H7 (cell line): ENCODE data around the gene CAPN1. TPM values are rescaled to one million over a fixed set of nuclear protein-coding genes. Genes with fewer than 3 reads are reported as not detected.
A peak's percentile ranks its signal among the peaks of the same experiment; 100 is the strongest.

Experiments
- DNase-seq: peaks from one replicate; pipeline ENCODE4 v3.0.0; 2012
- H3K27me3 ChIP-seq: 2 replicates; pipeline ENCODE4 v1.6.0; 2011; ENCODE audit warnings: mild to moderate bottlenecking, low read length; ENCODE audit not compliant: control insufficient read depth, insufficient read depth
- H3K36me3 ChIP-seq: replicated peaks from 2 replicates; pipeline ENCODE4 v1.5.1; 2011; ENCODE audit warnings: low read length; ENCODE audit not compliant: control insufficient read depth, insufficient read depth
- H3K4me3 ChIP-seq: 2 replicates; pipeline ENCODE4 v1.5.1; 2011; ENCODE audit warnings: low read depth, mild to moderate bottlenecking, control low read depth, low read length, moderate library complexity; ENCODE audit not compliant: insufficient read depth
- total RNA-seq: library from RNA; depleted of rRNA; stranded (reverse); fragments of >200 nt; shearing (Covaris generic); gene quantifications from 2 replicates; pipeline ENCODE4 v1.2.3, GENCODE V29; 2014

CAPN1 gene
- total RNA-seq, 1 experiment from 2014 or later, result 165 TPM

- Histone ChIP-seq H3K4me3 (no peak overlapping the region), H3K27me3 (no peaks in the 10 kb centered on the region), H3K36me3 (peaks cover 15% of the 10 kb centered on the region)
- DNase-seq, result peak; percentile 89
These were observed 31.8 kb downstream of the CAPN1 start for GRCh38 chr11:65213322-65214211.

- H3K36me3 ChIP-seq, result peaks cover 10% of the 10 kb centered on the region
- DNase-seq, result no peak
These were observed 32.6 kb downstream of the CAPN1 start for GRCh38 chr11:65214212-65214845.

DNA sequence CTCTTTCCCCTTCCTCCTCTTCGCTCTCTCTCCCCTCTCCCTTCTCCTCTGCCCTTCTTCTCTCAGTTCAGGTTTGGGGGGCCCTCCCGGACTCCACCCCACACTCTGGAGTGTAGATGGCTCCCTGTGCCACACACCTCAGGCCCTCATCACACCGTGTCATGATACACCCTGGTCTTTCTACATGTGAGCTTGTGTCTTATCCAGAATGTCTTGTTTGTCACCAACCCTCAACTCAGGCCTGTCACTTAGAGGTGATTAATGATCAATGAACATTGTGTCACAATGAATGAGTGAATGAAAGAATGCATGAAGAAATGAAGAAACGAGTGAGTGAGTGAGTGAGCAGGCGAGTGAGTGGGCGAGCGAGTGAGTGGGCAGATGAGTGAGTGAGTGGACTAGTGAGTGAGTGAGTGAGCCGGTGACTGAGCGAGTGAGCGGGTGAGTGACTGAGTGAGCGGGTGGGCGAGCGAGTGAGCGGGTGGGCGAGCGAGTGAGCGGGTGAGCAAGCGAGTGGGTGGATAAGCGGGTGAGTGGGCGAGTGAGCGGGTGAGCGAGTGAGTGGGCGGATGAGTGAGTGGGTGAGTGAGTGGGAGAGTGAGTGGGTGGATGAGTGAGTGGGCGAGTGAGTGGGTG lies 33.8 kb downstream of the CAPN1 start:
- no peaks in the 10 kb centered on the region for H3K27me3 ChIP-seq
- no peak for DNase-seq
- peaks cover 2% of the 10 kb centered on the region for H3K36me3 ChIP-seq
- no peak overlapping the region for H3K4me3 ChIP-seq

More at GRCh38 chr11:65214212-65214845, 32.6 kb downstream of the CAPN1 start:
- Histone ChIP-seq H3K27me3 (no peaks in the 10 kb centered on the region), H3K4me3 (no peak overlapping the region)

DNA sequence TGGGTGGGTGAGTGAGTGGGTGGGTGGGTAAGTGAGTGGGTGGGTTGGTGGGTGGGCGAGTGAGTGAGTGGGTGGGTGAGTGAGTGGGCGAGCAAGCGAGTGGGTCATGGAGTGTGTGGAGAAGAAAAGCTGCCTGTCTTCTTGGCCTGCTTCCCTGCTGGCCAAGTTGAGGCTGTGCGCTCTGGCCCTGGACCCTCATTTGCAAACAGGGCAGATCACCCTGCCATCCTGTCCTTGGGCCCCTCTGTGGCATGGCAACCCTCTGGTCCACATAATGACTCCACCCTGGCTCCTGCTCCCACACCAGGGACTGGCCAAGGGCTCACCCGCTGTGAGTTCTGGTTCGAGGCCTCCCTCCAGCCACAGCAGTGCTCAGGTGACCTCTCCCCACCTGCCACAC lies 35.1 kb downstream of the CAPN1 start:
- H3K4me3 ChIP-seq, result no peak overlapping the region
- H3K36me3 ChIP-seq, result no peaks in the 10 kb centered on the region; the same call in 1 of the 2 replicates
- no peak for DNase-seq
- H3K27me3 ChIP-seq, result no peaks in the 10 kb centered on the region

DNA sequence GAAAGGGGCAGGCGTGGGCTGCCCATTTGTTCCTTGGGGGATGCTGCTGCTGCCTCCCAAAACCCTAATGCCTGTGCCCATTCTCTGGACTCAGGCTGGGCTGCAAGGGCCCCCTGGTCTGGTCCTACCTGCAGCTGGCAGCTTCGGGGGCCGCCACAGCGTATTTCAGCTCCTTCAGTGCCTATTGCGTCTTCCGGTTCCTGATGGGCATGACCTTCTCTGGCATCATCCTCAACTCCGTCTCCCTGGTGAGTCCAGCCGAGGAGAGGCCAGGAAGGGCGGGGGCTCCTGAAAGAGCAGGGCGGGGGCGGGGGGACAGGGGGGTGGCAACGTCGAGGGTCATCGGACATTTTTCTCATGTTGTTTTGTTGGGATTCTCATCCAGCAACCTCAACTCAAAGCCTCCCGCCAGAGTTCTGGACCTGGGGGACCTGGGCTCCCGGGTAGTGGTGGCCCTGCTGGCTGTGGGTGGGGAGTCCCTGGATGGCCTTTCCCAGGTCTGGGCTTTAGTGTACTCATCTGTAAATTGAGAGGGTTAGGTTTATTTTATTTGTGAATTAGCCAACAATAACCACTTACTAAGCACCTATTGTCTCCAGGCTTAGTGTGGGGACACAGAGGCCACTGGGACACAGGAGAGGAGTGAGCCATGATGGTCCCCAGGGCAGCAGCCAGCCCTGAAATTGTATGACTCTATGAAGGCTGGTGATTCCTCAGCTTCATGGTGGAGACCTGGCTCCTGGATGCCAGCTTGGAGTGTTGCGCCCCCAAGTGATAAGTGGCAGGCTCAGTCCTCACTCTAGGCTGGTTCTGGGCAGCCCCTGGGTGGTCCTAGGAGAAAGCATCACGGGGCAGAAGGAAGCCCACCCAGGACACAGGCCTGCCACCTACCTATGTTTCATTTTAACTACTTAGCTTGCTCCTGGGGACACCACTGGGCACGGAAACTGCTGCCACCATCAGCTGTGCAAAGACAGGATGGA lies 36.0 kb downstream of the CAPN1 start:
- H3K4me3 ChIP-seq, result no peak overlapping the region
- H3K36me3 ChIP-seq, result no peaks in the 10 kb centered on the region; the same call in 1 of the 2 replicates
- DNase-seq, result no peak
- no peaks in the 10 kb centered on the region for H3K27me3 ChIP-seq

DNA sequence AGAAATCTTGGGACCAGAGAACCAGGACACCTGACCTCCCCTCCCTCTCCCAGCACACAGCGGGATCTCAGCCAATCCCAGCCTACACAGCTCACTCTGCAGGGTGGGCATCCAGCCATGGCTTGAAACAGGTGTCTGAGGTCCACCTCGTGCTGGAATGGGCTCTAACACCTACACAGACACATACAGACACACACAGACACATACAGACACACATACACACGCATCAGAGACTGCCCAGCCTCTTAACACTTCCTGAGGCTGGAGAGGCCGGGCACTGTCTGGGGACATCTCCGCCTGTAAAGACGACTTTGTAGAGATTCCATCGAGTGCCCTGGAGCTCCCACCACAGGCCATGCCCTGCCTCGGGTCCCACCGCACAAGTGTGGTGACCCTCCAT lies 36.7 kb downstream of the CAPN1 start:
- peaks cover 1% of the 10 kb centered on the region; the same call in 1 of the 2 replicates for H3K36me3 ChIP-seq
- no peaks in the 10 kb centered on the region for H3K27me3 ChIP-seq
- no peak overlapping the region for H3K4me3 ChIP-seq
- no peak for DNase-seq

DNA sequence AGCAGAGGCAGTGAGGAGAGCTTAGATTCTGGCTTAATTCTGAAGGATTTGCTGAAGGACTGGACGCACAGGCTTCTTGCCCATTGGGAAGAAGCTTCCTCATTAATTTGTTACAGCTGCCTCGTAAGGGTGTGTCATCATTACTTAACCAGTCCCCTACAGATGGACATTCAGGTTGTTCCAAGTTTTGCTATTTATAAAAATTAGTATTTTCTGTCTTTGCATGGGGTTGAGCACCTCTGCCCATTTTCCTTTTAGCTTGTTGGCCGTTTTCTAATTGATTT lies 38.1 kb downstream of the CAPN1 start:
- H3K27me3 ChIP-seq, result no peaks in the 10 kb centered on the region
- peaks cover 1% of the 10 kb centered on the region; the same call in 1 of the 2 replicates for H3K36me3 ChIP-seq
- no peak overlapping the region for H3K4me3 ChIP-seq
- no peak for DNase-seq

GRCh38 chr11:65221026-65221425 lies 39.3 kb downstream of the CAPN1 start:
- Histone ChIP-seq H3K36me3 (peaks cover 1% of the 10 kb centered on the region; the same call in 1 of the 2 replicates), H3K27me3 (no peaks in the 10 kb centered on the region), H3K4me3 (no peak overlapping the region)
- DNase-seq, result no peak

DNA sequence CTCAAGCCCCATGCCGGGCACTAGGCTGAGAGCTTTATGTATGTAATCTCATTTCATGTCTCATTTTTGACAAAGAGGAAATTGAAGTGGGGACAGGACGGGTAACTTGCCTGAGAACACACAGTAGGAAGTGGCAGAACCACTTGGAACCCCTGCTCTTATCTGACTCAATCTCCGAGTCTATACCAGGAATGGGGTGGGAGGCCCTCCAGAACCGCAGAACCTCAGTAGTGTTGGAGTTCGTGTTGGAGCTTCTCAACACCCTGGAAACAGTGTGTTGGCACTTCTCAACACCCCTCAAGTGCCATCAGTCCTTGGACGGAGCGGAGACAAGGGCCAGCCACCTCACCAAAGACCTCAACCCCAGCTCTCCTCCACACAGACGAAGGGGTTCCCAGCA lies 41.3 kb downstream of the CAPN1 start:
- H3K36me3 ChIP-seq, result peaks cover 1% of the 10 kb centered on the region; the same call in 1 of the 2 replicates
- no peak overlapping the region for H3K4me3 ChIP-seq
- DNase-seq, result no peak
- no peaks in the 10 kb centered on the region; the same call in 1 of the 2 replicates for H3K27me3 ChIP-seq

DNA sequence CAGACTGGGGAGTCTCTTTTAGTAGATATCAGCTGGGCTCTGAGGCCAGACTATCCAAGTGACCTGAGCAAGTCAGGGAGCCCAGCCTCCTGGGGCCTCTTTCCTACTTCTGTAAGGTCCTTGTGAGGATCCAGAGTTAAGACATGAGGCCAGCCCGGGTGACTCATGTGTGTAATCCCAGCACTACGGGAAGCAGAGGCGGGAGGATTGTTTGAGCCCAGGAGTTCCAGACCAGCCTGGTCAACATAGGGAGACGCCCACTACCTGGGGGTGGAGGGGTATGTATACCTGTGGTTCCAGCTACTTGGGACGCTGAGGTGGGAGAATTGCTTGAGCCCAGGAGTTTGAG lies 43.2 kb downstream of the CAPN1 start:
- no peak for DNase-seq
- H3K4me3 ChIP-seq, result no peak overlapping the region
- peaks cover 3% of the 10 kb centered on the region for H3K36me3 ChIP-seq

DNA sequence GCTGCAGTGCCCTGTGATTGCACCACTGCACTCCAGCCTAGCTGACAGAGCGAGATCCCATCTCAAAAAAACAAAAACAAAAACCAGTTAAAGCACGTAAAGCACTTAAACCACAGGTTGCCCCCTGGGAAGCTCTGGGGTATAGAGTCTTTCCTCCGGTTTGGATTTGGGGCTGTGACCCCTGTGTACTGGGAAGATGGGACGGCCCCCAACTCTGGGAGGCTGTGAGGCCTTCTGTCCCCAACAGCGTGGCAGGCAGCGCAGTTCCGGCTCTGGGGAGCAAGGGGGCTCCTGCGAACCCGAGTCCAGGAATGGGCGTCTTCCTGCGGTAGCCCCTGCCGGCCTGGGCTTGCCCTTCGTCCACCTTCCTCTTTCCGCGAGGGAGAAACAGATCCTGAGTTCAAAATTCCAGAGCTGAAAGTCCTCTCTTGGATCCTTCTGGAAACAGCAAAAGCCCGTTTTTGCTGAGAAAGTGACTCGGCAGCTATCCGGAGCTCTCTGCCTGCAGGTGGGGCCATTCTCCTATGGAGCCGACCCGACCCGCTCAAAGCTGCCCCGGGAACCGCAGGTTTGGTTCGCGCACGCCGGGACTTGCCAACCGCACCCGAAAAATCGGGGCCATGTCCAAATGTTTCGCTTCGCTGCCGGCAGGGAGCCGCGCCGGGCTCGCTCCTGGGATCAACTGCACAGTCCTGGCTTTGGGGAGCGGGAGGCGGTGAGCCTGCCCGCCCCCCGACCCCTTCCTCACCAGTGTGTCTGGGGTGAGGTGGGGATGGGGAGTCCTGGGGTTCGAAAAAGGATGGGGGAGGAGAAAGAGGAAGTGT lies 43.8 kb downstream of the CAPN1 start:
- peak; percentile 92 for DNase-seq
- Histone ChIP-seq H3K4me3 (peak overlapping the region; percentile 49), H3K36me3 (peaks cover 3% of the 10 kb centered on the region), H3K27me3 (no peaks in the 10 kb centered on the region; the same call in 1 of the 2 replicates)

More for the DNA sequence above, 43.2 kb downstream of the CAPN1 start:
- H3K27me3 ChIP-seq, result no peaks in the 10 kb centered on the region; the same call in 1 of the 2 replicates

- peaks cover 3% of the 10 kb centered on the region for H3K36me3 ChIP-seq
- no peaks in the 10 kb centered on the region; the same call in 1 of the 2 replicates for H3K27me3 ChIP-seq
- H3K4me3 ChIP-seq, result peak overlapping the region; percentile 49; the same call in 1 of the 2 replicates
- no peak for DNase-seq
These were observed 44.3 kb downstream of the CAPN1 start for GRCh38 chr11:65226103-65226442.

DNA sequence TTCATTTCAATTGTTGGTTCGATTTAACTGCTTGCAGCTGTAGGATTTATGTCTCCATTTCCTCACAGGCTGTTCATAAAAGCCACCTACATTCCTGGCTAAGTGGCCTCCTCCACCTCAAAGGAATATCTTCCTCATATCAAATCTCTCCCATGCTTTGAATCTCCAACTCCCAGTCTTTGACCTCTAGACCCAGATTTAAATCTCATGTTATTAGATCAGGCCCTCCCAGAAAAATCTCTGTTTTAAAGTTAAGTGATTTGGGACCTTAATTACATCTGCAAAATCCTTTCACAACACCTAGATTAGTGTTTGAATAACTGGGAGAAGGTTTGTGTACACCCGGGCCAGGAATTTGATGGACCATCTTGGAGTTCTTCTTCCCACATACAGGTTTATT lies 46.2 kb downstream of the CAPN1 start:
- Histone ChIP-seq H3K27me3 (no peaks in the 10 kb centered on the region; the same call in 1 of the 2 replicates), H3K36me3 (peaks cover 3% of the 10 kb centered on the region), H3K4me3 (no peak overlapping the region)
- no peak for DNase-seq
